ENCODE measurements around the gene KCNQ1OT1.

KCNQ1OT1 gene

GRCh38 chr11:2590965-2591754 lies 108.6 kb downstream of the KCNQ1OT1 start:
- DNase-seq = no peak

GRCh38 chr11:2590131-2590964 lies 109.4 kb downstream of the KCNQ1OT1 start:
- DNase-seq = no peak

- no peak for DNase-seq
These were observed 110.3 kb downstream of the KCNQ1OT1 start for GRCh38 chr11:2589538-2589934.

GRCh38 chr11:2588809-2589537 lies 110.8 kb downstream of the KCNQ1OT1 start:
- no peak for DNase-seq

GRCh38 chr11:2587976-2588748 lies 111.6 kb downstream of the KCNQ1OT1 start:
- DNase-seq = no peak

- DNase-seq = no peak
These were observed 112.5 kb downstream of the KCNQ1OT1 start for GRCh38 chr11:2587132-2587930.

- DNase-seq = no peak
These were observed 113.0 kb downstream of the KCNQ1OT1 start for GRCh38 chr11:2586793-2587131.

GRCh38 chr11:2586087-2586792 lies 113.6 kb downstream of the KCNQ1OT1 start:
- no peak for DNase-seq

- DNase-seq = no peak
These were observed 114.2 kb downstream of the KCNQ1OT1 start for GRCh38 chr11:2585566-2586086.

- no peak for DNase-seq
These were observed 114.8 kb downstream of the KCNQ1OT1 start for GRCh38 chr11:2584812-2585565.

GRCh38 chr11:2584434-2584811 lies 115.4 kb downstream of the KCNQ1OT1 start:
- DNase-seq = no peak

GRCh38 chr11:2583605-2583958 lies 116.2 kb downstream of the KCNQ1OT1 start:
- no peak for DNase-seq

- no peak for DNase-seq
These were observed 116.7 kb downstream of the KCNQ1OT1 start for GRCh38 chr11:2582946-2583604.

- DNase-seq = no peak
These were observed 117.3 kb downstream of the KCNQ1OT1 start for GRCh38 chr11:2582351-2582945.

- no peak for DNase-seq
These were observed 117.9 kb downstream of the KCNQ1OT1 start for GRCh38 chr11:2581931-2582350.

- no peak for DNase-seq
These were observed 118.5 kb downstream of the KCNQ1OT1 start for GRCh38 chr11:2581151-2581930.

- no peak for DNase-seq
These were observed 119.2 kb downstream of the KCNQ1OT1 start for GRCh38 chr11:2580571-2581001.

GRCh38 chr11:2580061-2580421 lies 119.8 kb downstream of the KCNQ1OT1 start:
- no peak for DNase-seq
